ENCODE data around the gene GCNT3.
A peak's percentile ranks its signal among the peaks of the same experiment; 100 is the strongest.
"Not testable (repeated sequence)": the region's sequence is repeated elsewhere in the genome, so short reads cannot be mapped to it uniquely, and the experiment has no call there.

The GCNT3 gene

GRCh38 chr15:59622289-59622688 lies 10.7 kb downstream of the GCNT3 start:
- Histone ChIP-seq H3K4me3 (ENCODE audit: low read depth, low read length) (no peak overlapping the region), H3K36me3 (no peaks in the 10 kb centered on the region), H3K9me3 (ENCODE audit: severe bottlenecking) (no peaks in the 10 kb centered on the region), H3K27me3 (ENCODE audit: insufficient read depth, low read depth, severe bottlenecking) (no peaks in the 10 kb centered on the region), H3K27ac (no peak overlapping the region)
- TF ChIP-seq, protein P1, sequence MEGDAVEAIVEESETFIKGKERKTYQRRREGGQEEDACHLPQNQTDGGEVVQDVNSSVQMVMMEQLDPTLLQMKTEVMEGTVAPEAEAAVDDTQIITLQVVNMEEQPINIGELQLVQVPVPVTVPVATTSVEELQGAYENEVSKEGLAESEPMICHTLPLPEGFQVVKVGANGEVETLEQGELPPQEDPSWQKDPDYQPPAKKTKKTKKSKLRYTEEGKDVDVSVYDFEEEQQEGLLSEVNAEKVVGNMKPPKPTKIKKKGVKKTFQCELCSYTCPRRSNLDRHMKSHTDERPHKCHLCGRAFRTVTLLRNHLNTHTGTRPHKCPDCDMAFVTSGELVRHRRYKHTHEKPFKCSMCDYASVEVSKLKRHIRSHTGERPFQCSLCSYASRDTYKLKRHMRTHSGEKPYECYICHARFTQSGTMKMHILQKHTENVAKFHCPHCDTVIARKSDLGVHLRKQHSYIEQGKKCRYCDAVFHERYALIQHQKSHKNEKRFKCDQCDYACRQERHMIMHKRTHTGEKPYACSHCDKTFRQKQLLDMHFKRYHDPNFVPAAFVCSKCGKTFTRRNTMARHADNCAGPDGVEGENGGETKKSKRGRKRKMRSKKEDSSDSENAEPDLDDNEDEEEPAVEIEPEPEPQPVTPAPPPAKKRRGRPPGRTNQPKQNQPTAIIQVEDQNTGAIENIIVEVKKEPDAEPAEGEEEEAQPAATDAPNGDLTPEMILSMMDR (IDR thresholded peaks at IDR 0.05; ENCODE audit: low read depth, low read length), result peak; percentile 54
- peak; percentile 35 for DNase-seq

DNA sequence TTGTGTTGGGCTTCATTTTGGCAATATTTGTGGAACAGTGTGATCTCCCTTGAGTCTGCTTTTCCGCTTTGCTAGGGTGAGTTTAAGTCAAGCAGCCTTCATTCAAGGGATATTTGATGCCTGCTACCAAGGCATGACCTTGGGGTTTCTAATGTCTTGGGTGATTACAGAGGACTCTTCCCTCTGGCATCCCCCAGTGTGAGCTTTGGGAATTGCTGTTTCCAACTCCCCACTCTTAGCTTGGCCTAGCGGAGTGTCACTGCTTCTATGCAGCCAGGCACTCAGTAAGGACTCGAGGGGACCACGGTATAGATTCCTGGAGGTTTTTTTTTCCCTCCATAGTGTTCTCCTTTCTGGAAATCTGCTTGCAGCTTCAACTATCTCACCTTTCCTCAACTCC lies 21.1 kb downstream of the GCNT3 start:
- H3K27me3 ChIP-seq (ENCODE audit: insufficient read depth, low read depth, severe bottlenecking), result no peaks in the 10 kb centered on the region
- H3K9me3 ChIP-seq (ENCODE audit: severe bottlenecking), result no peaks in the 10 kb centered on the region
- TF ChIP-seq, protein P1 (IDR thresholded peaks at IDR 0.05; ENCODE audit: low read depth, low read length), result peak; percentile 79
- peaks cover 3% of the 10 kb centered on the region for H3K36me3 ChIP-seq
- peak; percentile 37 for DNase-seq
- H3K27ac ChIP-seq, result no peak overlapping the region
- no peak overlapping the region for H3K4me3 ChIP-seq (ENCODE audit: low read depth, low read length)

DNA sequence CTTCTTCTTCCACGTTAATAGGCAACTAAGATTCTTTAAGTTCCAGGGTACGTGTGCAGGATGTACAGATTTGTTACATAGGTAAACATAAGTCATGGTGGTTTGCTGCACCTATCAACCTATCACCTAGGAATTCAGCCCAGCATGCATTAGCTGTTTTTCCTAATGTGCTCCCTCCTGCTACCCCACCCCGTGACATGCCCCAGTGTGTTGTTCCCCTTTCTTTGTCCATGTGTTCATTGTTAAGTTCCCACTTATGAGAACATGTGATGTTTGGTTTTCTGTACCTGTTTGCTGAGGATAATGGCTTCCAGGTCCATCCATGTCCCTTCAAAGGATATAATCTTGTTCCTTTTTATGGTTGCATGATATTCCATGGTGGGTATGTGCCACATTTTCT lies 24.6 kb downstream of the GCNT3 start:
- Histone ChIP-seq H3K36me3 (peaks cover 21% of the 10 kb centered on the region), H3K27ac (no peak overlapping the region), H3K27me3 (ENCODE audit: insufficient read depth, low read depth, severe bottlenecking) (no peaks in the 10 kb centered on the region), H3K4me3 (ENCODE audit: low read depth, low read length) (no peak overlapping the region), H3K9me3 (ENCODE audit: severe bottlenecking) (no peaks in the 10 kb centered on the region)
- no peak for DNase-seq
- TF ChIP-seq, protein P1 (IDR thresholded peaks at IDR 0.05; ENCODE audit: low read depth, low read length), result no peak

DNA sequence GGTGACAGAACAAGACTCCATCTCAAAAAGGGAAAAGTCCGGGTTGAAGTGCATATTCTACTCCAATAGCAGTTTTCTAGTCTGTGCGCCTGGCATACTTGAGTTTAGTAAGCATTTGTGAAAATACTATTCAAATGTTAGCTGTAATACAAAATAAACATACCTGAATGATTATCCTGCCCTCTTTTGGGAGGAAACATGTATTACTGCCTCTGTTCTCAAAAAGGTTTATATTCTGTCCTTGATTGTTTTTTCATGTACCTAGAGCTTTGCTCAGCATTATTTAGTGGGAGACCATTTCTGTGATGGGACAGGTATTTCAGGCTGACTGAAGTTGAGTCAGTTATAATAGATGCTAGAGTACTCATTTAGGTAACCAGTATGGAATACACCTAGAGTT lies 25.9 kb downstream of the GCNT3 start:
- H3K36me3 ChIP-seq, result peaks cover 21% of the 10 kb centered on the region
- DNase-seq; H3K9me3 ChIP-seq (ENCODE audit: severe bottlenecking); H3K27ac ChIP-seq; H3K4me3 ChIP-seq (ENCODE audit: low read depth, low read length); H3K27me3 ChIP-seq (ENCODE audit: insufficient read depth, low read depth, severe bottlenecking): not testable (repeated sequence)

DNA sequence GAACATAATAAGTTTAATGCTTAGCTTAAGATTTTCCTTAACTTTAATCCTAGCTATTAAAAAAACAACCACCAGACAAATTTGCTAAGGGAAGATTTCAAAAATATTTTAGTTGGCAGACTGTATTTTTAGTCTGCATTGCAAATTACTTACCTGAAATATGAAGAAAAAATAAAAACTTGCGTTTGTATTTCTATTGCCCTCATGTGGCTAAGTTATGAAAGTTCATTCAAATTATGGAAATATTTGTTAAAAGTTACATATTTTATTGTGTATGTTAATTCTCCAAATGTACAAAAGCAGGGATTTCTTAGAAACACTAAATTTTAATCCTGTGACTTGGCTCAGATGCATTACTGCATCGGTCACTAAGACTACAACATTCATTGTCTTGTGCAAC lies 30.8 kb downstream of the GCNT3 start:
- TF ChIP-seq, protein P1 (IDR thresholded peaks at IDR 0.05; ENCODE audit: low read depth, low read length), result no peak
- Histone ChIP-seq H3K9me3 (ENCODE audit: severe bottlenecking) (no peaks in the 10 kb centered on the region), H3K4me3 (ENCODE audit: low read depth, low read length) (no peak overlapping the region), H3K27me3 (ENCODE audit: insufficient read depth, low read depth, severe bottlenecking) (no peaks in the 10 kb centered on the region), H3K36me3 (peaks cover 39% of the 10 kb centered on the region), H3K27ac (no peak overlapping the region)
- no peak for DNase-seq

DNA sequence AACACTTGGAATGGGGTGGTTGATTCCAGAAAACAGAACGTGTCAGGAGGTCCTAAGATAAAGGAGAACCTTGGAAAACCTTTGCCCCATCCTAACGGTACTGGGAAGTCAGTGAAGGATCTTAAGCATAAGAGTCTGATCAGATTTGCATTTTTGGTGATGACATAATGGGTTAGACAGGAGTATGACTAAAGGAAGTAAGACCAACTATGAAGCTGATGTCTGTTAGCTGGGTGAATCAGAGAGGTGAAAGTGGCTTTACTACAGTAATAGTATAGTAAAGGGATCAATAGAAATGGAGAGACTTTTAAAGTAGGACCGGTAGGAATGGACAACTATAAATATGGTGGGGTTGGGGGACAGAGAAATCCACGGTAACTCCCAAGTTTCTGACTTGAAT lies 33.2 kb downstream of the GCNT3 start:
- H3K36me3 ChIP-seq, result peaks cover 35% of the 10 kb centered on the region
- no peak overlapping the region for H3K4me3 ChIP-seq (ENCODE audit: low read depth, low read length)
- no peaks in the 10 kb centered on the region for H3K27me3 ChIP-seq (ENCODE audit: insufficient read depth, low read depth, severe bottlenecking)
- DNase-seq, result no peak
- no peaks in the 10 kb centered on the region for H3K9me3 ChIP-seq (ENCODE audit: severe bottlenecking)
- TF ChIP-seq, protein P1 (IDR thresholded peaks at IDR 0.05; ENCODE audit: low read depth, low read length), result no peak
- H3K27ac ChIP-seq, result no peak overlapping the region

DNA sequence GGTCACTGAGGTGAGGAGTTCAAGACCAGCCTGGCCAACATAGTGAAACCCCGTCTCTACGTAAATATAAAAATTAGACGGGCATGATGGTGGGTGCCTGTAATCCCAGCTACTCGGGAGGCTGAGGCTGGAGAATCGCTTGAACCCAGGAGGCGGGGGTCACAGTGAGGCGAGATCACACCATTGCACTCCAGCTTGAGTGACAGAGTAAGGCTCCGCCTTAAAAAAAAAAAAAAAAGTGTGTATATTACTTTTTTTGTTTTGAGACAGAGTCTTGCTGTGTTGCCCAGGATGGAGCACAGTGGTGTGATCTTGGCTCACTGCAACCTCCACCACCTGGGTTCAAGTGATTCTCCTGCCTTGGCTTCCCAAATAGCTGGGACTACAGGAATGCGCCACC lies 34.2 kb downstream of the GCNT3 start:
- not testable (repeated sequence) for DNase-seq; H3K27ac ChIP-seq; H3K27me3 ChIP-seq (ENCODE audit: insufficient read depth, low read depth, severe bottlenecking); H3K9me3 ChIP-seq (ENCODE audit: severe bottlenecking); H3K4me3 ChIP-seq (ENCODE audit: low read depth, low read length)
- peaks cover 41% of the 10 kb centered on the region for H3K36me3 ChIP-seq
